GM21529 (cell line): Measurements from ENCODE around the gene PRKN.
"Not testable (repeated sequence)": the region's sequence is repeated elsewhere in the genome, so short reads cannot be mapped to it uniquely, and the experiment has no call there.

Source experiments
- ATAC-seq: cut with Tn5 transposase; IDR thresholded peaks from one replicate; pipeline ENCODE4 v1.9.1; 2021; ENCODE audit not compliant: unreplicated experiment

Gene PRKN

GRCh38 chr6:162467679-162468078 lies 259.9 kb downstream of the PRKN start:
- no peak for ATAC-seq

GRCh38 chr6:162463576-162463975 lies 264.0 kb downstream of the PRKN start:
- no peak for ATAC-seq

DNA sequence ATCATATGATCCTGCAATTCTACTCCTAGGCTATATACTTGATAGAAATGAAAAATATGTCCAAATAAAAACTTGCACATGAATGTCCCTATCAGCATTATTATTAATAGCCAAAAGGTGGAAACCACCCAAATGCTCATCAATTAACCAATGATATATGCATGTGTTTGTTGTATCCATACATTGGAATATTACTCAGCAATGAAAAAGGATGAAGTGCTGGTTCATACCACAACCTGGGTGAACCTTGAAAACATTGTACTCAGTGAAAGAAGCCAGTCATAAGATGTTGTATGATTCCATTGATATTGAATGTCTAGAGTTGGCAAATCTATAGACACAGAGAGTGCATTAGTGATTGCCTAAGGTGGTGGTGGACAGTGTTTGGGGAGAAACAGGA lies 267.6 kb downstream of the PRKN start:
- no peak for ATAC-seq

GRCh38 chr6:162450358-162450757 lies 277.2 kb downstream of the PRKN start:
- no peak for ATAC-seq

- no peak for ATAC-seq
Measured at GRCh38 chr6:162448294-162448693, 279.3 kb downstream of the PRKN start.

DNA sequence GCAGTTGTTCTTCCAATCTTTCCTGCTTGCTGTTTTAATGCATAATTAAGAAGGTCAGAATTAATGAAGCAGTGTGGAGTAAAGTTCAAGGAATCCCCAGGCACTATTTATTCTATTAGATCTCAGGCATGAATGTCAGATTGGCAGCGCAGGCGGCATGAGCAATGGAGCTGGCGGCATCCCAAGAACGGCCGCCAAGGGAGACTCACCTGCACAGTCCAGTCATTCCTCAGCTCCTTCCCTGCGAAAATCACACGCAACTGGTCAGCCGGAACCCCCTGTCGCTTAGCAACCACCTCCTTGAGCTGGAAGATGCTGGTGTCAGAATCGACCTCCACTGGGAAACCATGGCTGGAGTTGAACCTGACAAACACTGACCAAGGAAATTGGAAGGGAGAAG lies 284.5 kb downstream of the PRKN start:
- ATAC-seq = no peak

- no peak for ATAC-seq
Measured at GRCh38 chr6:162442687-162443086, 284.9 kb downstream of the PRKN start.

GRCh38 chr6:162441991-162442390 lies 285.6 kb downstream of the PRKN start:
- no peak for ATAC-seq

DNA sequence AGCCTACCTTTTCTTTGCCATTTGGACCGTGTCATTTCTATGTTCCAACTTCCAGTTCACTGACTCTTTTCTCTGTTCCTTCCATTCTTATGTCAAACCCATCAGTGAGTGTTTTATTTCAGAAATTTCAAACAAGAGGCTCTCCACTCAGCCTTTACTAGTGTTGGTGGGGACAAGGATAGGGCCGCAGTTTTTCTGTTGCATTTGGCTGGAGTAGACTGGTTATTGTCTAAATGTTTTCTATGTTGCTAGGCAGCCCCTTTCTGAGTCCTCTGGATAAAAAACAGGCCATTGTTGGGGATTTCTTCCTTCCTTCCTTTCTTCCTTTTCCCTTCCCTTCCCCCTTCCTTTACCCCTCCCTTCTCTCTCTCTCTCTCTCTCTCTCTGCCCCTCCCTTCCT lies 288.6 kb downstream of the PRKN start:
- no peak for ATAC-seq

GRCh38 chr6:162435071-162435470 lies 292.5 kb downstream of the PRKN start:
- no peak for ATAC-seq

DNA sequence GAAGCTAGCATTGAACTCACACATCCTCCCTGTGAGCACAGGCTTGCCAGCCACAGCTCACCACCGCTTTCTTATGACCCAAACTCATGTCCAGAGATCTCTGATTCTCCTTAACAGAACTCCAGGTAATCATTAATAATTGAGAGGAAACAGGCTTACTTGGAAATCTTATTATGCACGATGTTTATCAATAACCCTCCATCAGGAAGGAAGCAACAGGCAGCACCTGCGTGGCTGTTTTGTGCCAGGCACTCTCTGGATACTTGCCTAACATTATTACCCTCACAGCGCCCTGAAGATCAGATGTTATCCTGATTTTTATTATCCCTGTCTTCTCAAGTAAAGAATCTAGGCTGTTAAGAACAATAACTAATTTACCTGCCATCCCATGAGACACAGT lies 306.6 kb downstream of the PRKN start:
- no peak for ATAC-seq

GRCh38 chr6:162416831-162417537 lies 310.6 kb downstream of the PRKN start:
- no peak for ATAC-seq

DNA sequence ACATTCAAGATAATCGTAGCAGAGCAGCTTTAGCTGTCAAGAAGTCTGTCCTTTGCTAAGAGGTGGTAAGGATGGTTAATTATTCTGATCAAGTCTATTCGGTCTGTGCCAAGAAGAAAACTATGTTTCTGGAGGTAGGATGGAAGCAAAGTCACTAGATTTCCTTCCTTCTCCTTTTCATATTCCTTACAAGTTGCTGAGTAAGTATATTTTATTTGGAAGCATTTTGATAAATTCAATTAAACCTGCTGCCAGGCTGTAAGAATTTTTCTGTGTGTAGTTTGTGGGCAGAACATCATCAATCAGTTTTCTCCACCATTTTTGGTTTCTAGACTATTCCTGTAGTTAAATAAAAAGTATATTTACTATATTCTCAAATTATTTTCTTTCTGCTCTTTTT lies 311.3 kb downstream of the PRKN start:
- no peak for ATAC-seq

DNA sequence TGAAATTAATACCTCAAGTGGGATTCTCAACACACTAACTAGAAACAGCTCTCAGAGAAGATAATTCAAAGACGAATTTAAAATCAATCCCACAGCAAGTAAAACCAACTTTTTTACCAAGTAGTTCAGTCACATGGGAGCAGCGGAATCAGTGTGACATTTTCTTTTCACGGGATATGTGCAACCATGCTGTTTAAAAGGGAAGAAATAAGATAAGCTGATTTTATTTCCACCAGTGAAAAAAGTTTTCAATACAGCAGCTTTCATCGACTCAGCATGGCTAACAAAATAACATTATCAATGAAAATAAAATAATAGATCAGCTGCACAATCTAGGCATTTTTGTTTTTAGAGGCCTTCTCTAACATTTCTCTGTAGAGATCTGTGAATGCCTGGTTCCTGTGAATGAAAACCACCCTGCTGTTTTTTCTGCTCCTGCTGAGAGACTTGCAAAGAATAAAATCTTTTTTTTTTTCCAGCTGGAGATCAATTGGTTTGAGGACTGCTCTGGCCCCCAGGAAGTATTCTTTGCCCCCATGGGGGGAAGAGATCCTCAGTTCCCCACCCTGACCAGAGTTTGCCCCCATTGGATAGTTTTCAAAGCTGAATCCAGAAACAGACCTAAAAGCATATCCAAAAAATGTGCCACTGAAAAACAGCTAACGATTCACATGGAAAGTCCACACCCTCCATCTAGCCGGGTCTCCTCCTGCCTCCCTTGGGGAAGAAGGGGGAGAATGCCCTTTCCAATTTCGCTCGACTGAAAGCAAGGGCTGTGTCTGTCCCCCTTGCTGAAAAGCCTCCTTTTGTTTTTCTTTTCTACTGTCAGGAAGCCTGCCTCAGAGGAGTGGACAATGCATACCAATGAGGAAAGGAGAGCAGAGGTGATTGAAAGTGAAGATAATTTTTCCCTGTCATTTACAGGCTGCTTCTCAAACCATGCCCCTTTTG lies 317.6 kb downstream of the PRKN start:
- ATAC-seq = no peak

GRCh38 chr6:162408826-162409535 lies 318.6 kb downstream of the PRKN start:
- no peak for ATAC-seq

GRCh38 chr6:162404951-162405350 lies 322.6 kb downstream of the PRKN start:
- no peak for ATAC-seq

DNA sequence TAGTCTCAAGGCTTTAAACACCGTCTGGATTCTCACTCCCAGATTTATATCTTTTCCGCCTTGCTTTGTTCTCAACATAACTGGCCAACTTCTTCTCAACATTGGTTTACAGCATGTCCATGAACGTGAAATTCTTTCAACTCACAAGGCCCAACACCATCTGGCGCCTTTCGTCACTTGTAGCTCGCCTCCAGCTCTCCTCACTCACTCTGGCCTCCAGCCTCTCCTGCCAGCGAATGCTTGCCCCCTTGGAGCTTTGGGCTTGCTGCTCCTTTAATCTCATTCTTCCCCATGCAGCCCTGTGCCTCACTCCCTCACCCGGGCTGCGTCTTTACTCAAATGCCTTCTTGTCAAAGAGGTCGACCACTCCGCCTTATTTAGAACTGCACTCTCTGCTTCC lies 324.5 kb downstream of the PRKN start:
- ATAC-seq = no peak

DNA sequence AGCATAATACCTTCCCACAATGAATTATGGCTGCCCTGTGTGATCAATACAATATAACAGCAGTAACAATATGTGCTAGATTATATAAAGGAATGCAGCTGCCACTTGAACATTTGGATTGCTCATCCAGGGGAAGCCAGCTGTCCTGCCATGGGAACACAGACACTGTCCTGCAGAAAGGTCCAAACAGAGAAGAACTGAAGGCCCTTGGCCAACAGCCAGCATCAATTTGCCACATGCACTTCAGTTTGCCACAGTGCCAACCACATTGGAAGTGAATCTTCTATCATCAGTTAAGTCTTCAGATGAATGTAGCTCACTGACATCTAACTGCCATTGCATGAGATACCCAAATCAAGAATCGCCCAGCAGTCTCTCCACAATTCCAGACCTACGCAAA lies 332.4 kb downstream of the PRKN start:
- no peak for ATAC-seq

DNA sequence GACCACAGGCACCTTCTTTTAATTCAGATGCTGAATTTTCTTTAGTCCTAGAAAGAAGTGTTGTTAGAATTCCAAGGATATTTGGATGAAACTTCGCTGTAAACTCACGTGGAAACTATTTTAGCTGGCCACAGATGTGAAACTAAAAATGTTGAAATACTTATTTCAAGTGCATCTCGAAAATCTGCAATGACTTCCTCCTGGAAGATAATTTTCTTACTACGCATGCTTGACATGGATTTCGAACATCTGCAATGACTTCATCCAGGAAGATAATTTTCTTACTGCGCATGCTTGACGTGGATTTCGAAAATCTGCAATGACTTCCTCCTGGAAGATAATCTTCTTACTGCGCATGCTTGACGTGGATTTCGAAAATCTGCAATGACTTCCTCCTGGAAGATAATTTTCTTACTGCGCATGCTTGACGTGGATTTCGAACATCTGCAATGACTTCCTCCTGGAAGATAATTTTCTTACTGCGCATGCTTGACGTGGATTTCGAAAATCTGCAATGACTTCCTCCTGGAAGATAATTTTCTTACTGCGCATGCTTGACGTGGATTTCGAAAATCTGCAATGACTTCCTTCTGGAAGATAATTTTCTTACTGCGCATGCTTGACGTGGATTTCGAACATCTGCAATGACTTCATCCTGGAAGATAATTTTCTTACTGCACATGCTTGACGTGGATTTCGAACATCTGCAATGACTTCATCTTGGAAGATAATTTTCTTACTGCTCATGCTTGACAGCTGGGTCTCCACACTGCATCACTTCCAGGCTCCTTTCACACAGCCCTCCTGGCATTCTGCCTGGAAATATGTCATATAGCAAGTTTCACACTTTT lies 336.4 kb downstream of the PRKN start:
- not testable (repeated sequence) for ATAC-seq

GRCh38 chr6:162389343-162390085 lies 338.1 kb downstream of the PRKN start:
- no peak for ATAC-seq
